Measurements from ENCODE around the gene CACNA1S.

The CACNA1S gene

DNA sequence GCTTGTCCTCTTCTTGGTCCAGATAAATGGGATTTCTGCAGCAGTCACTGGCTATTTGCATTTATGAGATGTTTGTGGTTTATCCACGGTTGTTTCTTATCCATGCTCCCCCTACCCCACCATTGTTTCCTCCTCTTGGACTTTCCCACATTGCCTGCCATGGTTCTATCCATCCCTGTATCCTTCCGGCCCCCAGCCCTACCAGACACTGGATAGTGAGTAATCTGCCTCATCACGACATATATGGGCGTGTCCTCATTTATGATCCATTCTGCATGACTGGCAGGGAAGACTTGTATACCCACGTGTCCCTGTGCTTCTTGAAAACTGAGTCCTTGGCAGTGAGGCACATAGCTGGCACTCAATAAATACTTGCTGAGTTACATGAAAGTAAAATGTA is 40.1 kb downstream of the CACNA1S start:
- Histone ChIP-seq H3K4me3 (ENCODE audit: low read depth in 1 of 2, low read length in 2 of 2) (no peak overlapping the region), H3K36me3 (ENCODE audit: insufficient read depth, low read length) (no peaks in the 10 kb centered on the region), H3K27me3 (ENCODE audit: control insufficient read depth in 1 of 2, insufficient read depth in 2 of 2, low read length in 2 of 2) (no peaks in the 10 kb centered on the region), H3K27ac (ENCODE audit: low read depth, low read length) (no peak overlapping the region), H3K4me1 (ENCODE audit: insufficient read depth, low read length) (no peaks in the 10 kb centered on the region), H3K9ac (ENCODE audit: low read length) (no peak overlapping the region), H3K9me3 (ENCODE audit: low read length) (no peaks in the 10 kb centered on the region)

DNA sequence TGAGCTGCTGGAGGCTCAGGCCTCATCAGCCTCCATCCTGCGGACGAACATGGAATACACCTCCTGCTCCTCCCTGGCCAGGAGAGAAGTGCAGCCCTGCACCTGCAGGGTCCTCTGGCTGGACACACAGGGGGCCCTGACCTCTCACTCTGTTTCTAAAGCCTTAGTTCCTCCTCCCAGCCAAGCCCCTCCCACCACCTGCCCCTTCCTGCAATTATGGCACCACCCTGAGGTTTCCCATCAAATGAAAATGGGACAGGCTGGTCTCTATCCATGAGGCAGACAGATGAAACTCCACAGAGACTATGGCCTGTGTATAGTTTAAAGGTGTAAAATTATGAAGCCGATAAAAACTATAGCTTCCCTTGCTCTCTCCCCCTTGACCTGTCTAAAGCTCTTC is 42.6 kb downstream of the CACNA1S start:
- Histone ChIP-seq H3K27me3 (ENCODE audit: control insufficient read depth in 1 of 2, insufficient read depth in 2 of 2, low read length in 2 of 2) (no peaks in the 10 kb centered on the region), H3K36me3 (ENCODE audit: insufficient read depth, low read length) (no peaks in the 10 kb centered on the region), H3K9me3 (ENCODE audit: low read length) (no peaks in the 10 kb centered on the region), H3K27ac (ENCODE audit: low read depth, low read length) (no peak overlapping the region), H3K4me1 (ENCODE audit: insufficient read depth, low read length) (no peaks in the 10 kb centered on the region), H3K4me3 (ENCODE audit: low read depth in 1 of 2, low read length in 2 of 2) (no peak overlapping the region), H3K9ac (ENCODE audit: low read length) (no peak overlapping the region)

DNA sequence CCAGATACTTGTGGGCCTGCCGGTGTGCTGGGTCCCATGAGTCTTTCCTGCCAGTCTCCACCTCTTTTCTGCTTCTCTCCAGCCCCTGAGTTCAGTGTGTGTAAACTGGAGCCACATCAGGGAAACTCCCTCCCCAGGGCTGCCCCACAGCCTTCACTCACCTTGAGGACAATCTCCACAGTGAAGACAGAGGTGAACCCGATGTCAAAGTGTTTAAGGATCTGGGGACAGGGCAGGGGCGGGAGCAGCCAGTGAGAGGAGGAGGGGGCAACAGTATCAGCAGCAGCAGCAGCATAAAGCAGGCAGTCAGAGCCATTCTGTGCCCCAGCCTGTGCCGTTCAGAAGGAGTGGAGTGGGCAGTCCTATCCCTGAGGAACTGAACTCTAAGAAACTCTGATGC is 43.2 kb downstream of the CACNA1S start:
- no peaks in the 10 kb centered on the region for H3K4me1 ChIP-seq (ENCODE audit: insufficient read depth, low read length)
- no peak overlapping the region for H3K27ac ChIP-seq (ENCODE audit: low read depth, low read length)
- no peak overlapping the region for H3K4me3 ChIP-seq (ENCODE audit: low read depth in 1 of 2, low read length in 2 of 2)
- no peaks in the 10 kb centered on the region for H3K9me3 ChIP-seq (ENCODE audit: low read length)
- H3K9ac ChIP-seq (ENCODE audit: low read length), result no peak overlapping the region
- H3K27me3 ChIP-seq (ENCODE audit: control insufficient read depth in 1 of 2, insufficient read depth in 2 of 2, low read length in 2 of 2), result no peaks in the 10 kb centered on the region
- H3K36me3 ChIP-seq (ENCODE audit: insufficient read depth, low read length), result no peaks in the 10 kb centered on the region

DNA sequence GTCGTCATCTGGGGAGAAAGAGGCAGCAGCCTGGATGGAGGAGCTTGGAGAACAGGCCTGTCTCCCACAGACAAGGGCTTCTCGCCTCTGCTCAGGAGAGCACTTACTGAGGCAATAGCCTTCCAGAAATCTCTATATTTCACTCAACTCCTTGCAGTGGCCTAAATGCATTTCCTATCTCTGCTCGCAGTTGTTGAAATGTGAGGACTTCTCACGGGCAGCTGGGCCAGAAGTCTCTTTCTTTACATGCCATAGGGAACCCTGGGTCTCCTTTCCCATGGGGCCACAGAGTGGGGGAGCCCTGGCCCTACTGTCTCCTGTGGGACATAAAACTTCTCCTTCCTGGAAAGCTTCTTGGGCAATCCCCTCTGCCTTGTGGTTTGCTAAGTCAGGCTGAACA is 45.2 kb downstream of the CACNA1S start:
- H3K9ac ChIP-seq (ENCODE audit: low read length), result no peak overlapping the region
- H3K27me3 ChIP-seq (ENCODE audit: control insufficient read depth in 1 of 2, insufficient read depth in 2 of 2, low read length in 2 of 2), result no peaks in the 10 kb centered on the region
- no peak overlapping the region for H3K27ac ChIP-seq (ENCODE audit: low read depth, low read length)
- H3K9me3 ChIP-seq (ENCODE audit: low read length), result no peaks in the 10 kb centered on the region
- H3K4me3 ChIP-seq (ENCODE audit: low read depth in 1 of 2, low read length in 2 of 2), result no peak overlapping the region
- no peaks in the 10 kb centered on the region for H3K36me3 ChIP-seq (ENCODE audit: insufficient read depth, low read length)
- no peaks in the 10 kb centered on the region for H3K4me1 ChIP-seq (ENCODE audit: insufficient read depth, low read length)

DNA sequence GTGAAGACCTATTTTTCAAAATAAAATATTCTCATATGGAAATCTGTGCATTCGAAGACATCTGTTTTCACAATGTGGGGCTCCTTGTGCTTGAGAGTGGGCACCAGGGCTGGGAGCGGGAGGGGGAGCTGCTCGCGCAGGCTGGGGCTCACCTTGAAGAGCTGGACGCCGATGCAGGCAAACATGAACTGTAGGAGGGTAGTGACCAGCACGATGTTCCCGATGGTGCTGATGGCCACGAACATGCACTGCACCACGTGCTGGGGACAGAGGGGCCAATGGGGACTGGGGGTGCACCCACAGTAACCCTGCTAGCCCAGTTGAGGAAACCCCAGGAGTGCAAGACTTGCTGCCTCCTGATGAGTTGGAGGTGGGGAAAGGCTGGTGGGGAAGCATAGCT is 46.5 kb downstream of the CACNA1S start:
- no peak overlapping the region for H3K27ac ChIP-seq (ENCODE audit: low read depth, low read length)
- H3K36me3 ChIP-seq (ENCODE audit: insufficient read depth, low read length), result no peaks in the 10 kb centered on the region
- no peaks in the 10 kb centered on the region for H3K27me3 ChIP-seq (ENCODE audit: control insufficient read depth in 1 of 2, insufficient read depth in 2 of 2, low read length in 2 of 2)
- no peak overlapping the region for H3K4me3 ChIP-seq (ENCODE audit: low read depth in 1 of 2, low read length in 2 of 2)
- H3K9me3 ChIP-seq (ENCODE audit: low read length), result no peaks in the 10 kb centered on the region
- peaks cover 6% of the 10 kb centered on the region for H3K4me1 ChIP-seq (ENCODE audit: insufficient read depth, low read length)
- no peak overlapping the region for H3K9ac ChIP-seq (ENCODE audit: low read length)

DNA sequence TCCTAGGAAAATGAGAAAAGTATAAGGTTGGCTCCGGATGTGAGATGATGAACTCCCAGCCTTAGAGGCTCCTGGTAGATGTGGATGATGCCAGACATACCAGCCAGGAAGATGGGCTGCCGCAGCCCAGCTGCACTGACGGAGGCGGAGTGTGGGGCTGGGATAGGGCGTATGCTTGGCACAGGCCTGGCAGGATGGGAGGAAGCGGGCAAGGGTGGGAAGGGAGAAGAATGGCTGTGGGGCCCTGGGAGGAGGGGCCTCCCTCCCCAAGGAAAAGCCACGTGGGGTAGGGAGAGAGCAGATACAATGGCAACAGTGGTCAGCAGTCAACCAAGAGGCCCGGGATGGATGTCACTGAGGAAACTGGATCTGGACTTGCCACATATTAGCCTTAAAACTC is 47.4 kb downstream of the CACNA1S start:
- Histone ChIP-seq H3K4me1 (ENCODE audit: insufficient read depth, low read length) (peaks cover 15% of the 10 kb centered on the region), H3K9me3 (ENCODE audit: low read length) (no peaks in the 10 kb centered on the region), H3K27ac (ENCODE audit: low read depth, low read length) (no peak overlapping the region), H3K4me3 (ENCODE audit: low read depth in 1 of 2, low read length in 2 of 2) (no peak overlapping the region), H3K9ac (ENCODE audit: low read length) (no peak overlapping the region), H3K27me3 (ENCODE audit: control insufficient read depth in 1 of 2, insufficient read depth in 2 of 2, low read length in 2 of 2) (no peaks in the 10 kb centered on the region), H3K36me3 (ENCODE audit: insufficient read depth, low read length) (no peaks in the 10 kb centered on the region)

DNA sequence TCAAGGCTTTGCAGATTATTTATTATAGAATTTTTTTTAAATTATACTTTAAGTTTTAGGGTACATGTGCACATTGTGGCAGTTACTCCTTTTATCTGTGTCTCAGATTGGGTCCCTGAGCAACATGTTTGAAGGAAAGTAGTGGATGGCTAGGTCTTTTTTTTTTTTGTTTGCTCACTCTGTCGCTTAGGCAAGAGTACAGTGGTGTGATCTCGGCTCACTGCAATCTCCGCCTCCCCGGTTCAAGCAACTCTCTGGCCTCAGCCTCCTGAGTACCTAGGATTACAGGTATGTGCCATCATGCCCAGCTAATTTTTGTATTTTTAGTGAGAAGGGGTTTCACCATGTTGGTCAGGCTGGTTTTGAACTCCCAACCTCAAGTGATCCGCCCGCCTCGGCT is 49.1 kb downstream of the CACNA1S start:
- Histone ChIP-seq H3K4me1 (ENCODE audit: insufficient read depth, low read length) (peaks cover 16% of the 10 kb centered on the region), H3K27ac (ENCODE audit: low read depth, low read length) (no peak overlapping the region), H3K9me3 (ENCODE audit: low read length) (no peaks in the 10 kb centered on the region), H3K4me3 (ENCODE audit: low read depth in 1 of 2, low read length in 2 of 2) (no peak overlapping the region), H3K9ac (ENCODE audit: low read length) (no peak overlapping the region), H3K36me3 (ENCODE audit: insufficient read depth, low read length) (no peaks in the 10 kb centered on the region), H3K27me3 (ENCODE audit: control insufficient read depth in 1 of 2, insufficient read depth in 2 of 2, low read length in 2 of 2) (no peaks in the 10 kb centered on the region)

DNA sequence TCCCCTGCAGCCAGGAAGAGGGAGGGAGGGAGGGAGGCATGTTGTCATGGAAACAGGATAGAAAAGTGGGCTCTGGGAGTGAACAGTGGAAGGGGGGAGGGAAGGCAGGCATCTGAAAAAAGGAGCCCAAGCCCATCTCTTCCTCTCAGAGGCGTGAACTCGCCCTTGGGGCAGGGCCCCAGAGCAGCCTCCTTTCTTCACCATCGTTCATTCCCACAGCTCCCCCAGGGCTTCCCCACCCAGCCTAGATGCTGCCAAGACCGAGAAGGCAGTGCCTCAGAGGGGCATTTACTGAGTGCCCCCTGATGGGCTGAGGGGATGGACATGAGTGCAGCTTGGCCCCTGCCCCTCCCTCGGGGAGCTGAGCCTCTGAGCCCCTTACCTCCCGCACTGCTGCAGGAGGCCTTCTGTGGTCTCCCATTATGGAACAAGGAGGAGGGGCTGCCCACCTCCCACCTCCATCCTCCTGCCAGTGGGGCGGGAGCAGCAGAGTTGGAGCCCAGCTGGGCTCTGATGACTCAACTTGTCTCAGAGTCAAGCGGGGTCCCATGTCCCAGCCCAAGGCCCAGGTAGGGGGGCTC is 49.6 kb downstream of the CACNA1S start:
- no peaks in the 10 kb centered on the region for H3K27me3 ChIP-seq (ENCODE audit: control insufficient read depth in 1 of 2, insufficient read depth in 2 of 2, low read length in 2 of 2)
- H3K36me3 ChIP-seq (ENCODE audit: insufficient read depth, low read length), result no peaks in the 10 kb centered on the region
- H3K9ac ChIP-seq (ENCODE audit: low read length), result no peak overlapping the region
- no peak overlapping the region for H3K27ac ChIP-seq (ENCODE audit: low read depth, low read length)
- H3K9me3 ChIP-seq (ENCODE audit: low read length), result no peaks in the 10 kb centered on the region
- H3K4me3 ChIP-seq (ENCODE audit: low read depth in 1 of 2, low read length in 2 of 2), result no peak overlapping the region
- peaks cover 16% of the 10 kb centered on the region for H3K4me1 ChIP-seq (ENCODE audit: insufficient read depth, low read length)

DNA sequence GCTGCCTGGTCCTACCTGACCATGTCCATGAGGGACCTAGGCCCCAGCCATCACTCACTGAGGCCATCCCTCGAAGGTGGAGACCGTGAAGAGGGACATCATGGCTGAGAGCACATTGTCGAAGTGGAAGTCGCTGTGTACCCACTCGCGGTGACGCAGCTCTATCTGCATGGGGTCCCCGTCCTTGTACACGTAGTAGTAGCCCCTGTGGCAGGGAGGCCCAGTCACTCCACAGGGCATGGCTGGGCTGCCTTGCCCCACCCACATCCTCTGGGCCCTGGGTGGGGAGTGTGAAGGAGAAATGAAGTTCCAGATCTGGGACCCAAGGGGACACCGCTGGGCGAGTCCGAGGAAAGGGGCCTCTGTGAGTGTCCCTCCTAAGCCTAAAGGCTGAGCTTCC is 50.3 kb downstream of the CACNA1S start:
- Histone ChIP-seq H3K4me3 (ENCODE audit: low read depth in 1 of 2, low read length in 2 of 2) (no peak overlapping the region), H3K27ac (ENCODE audit: low read depth, low read length) (no peak overlapping the region), H3K9ac (ENCODE audit: low read length) (no peak overlapping the region), H3K4me1 (ENCODE audit: insufficient read depth, low read length) (peaks cover 21% of the 10 kb centered on the region), H3K36me3 (ENCODE audit: insufficient read depth, low read length) (no peaks in the 10 kb centered on the region), H3K9me3 (ENCODE audit: low read length) (no peaks in the 10 kb centered on the region), H3K27me3 (ENCODE audit: control insufficient read depth in 1 of 2, insufficient read depth in 2 of 2, low read length in 2 of 2) (no peaks in the 10 kb centered on the region)

DNA sequence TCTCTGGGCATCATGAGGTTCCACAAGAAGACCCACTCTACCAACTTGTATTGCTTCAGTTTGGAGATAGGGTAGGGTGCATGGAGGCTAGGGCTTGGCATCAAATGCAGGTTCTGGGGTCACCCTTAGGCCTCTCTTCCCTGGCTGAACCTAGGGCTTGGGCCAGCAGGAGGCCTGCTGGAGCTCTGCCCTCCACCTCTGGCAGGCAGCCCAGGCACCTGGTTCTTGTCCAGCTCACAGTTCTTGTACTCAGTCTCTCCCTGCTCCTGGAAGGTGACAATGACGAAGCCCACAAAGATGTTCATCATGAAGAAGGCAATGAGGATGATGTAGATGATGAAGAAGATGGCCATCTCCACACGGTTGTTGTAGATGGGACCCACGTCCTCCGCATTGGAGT is 51.2 kb downstream of the CACNA1S start:
- no peaks in the 10 kb centered on the region for H3K36me3 ChIP-seq (ENCODE audit: insufficient read depth, low read length)
- no peak overlapping the region for H3K9ac ChIP-seq (ENCODE audit: low read length)

DNA sequence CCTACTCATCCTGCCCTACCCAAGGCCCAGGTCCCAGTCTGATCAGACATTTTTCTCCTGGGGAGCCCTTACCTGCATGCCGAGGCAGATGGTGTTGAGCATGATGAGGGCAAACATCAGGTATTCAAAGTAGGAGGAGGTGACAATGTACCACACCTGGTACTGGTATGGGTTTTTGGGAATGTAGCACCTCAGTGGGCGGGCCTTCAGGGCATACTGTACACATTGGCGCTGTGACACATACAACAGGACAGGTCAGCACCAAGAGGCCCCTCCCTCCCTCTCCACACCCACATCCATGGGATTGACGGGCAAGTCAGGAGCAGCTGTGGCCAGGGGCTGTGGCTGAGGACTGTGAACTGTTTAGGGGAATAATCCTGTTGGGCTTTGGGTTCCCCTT is 51.6 kb downstream of the CACNA1S start:
- Histone ChIP-seq H3K27ac (ENCODE audit: low read depth, low read length) (no peak overlapping the region), H3K9ac (ENCODE audit: low read length) (no peak overlapping the region), H3K4me1 (ENCODE audit: insufficient read depth, low read length) (peaks cover 34% of the 10 kb centered on the region), H3K9me3 (ENCODE audit: low read length) (no peaks in the 10 kb centered on the region), H3K36me3 (ENCODE audit: insufficient read depth, low read length) (no peaks in the 10 kb centered on the region), H3K4me3 (ENCODE audit: low read depth in 1 of 2, low read length in 2 of 2) (no peak overlapping the region), H3K27me3 (ENCODE audit: control insufficient read depth in 1 of 2, insufficient read depth in 2 of 2, low read length in 2 of 2) (no peaks in the 10 kb centered on the region)

More for the DNA sequence above, 51.2 kb downstream of the CACNA1S start:
- no peaks in the 10 kb centered on the region for H3K9me3 ChIP-seq (ENCODE audit: low read length)
- H3K4me1 ChIP-seq (ENCODE audit: insufficient read depth, low read length), result peaks cover 29% of the 10 kb centered on the region
- H3K27ac ChIP-seq (ENCODE audit: low read depth, low read length), result no peak overlapping the region
- H3K27me3 ChIP-seq (ENCODE audit: control insufficient read depth in 1 of 2, insufficient read depth in 2 of 2, low read length in 2 of 2), result no peaks in the 10 kb centered on the region
- no peak overlapping the region for H3K4me3 ChIP-seq (ENCODE audit: low read depth in 1 of 2, low read length in 2 of 2)

DNA sequence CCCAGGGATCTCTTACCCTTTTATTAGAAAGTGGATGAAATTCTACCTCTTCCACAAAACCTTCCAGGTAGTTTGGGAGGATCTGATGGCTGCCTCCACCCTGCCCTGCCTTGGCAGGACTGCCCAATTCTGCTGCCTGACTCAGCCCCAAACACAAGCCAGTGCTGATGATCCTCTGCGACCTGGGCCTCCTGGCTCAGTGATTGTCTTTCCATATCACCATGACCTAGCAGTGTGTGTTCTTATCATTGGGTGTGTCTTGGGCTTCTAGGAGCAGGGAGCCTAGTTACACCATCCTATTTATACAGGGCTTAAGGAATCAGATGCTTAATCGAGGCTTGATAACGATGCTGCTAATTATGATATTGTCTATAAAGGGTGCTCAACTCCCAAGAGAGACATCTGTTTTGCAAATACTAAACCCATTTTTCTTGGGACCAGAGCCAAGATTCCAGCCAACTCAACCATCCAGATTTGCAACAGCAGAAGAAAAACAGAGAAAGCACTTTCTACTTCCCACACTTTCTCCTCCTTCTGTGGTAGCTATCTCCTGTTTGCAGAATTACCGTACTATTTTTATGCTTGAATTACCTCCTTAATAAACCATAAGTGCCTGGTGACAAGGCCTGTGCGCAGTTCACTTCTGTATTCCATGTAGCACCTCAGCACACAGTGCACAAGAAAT is 52.2 kb downstream of the CACNA1S start:
- peaks cover 40% of the 10 kb centered on the region for H3K4me1 ChIP-seq (ENCODE audit: insufficient read depth, low read length)
- no peak overlapping the region for H3K4me3 ChIP-seq (ENCODE audit: low read depth in 1 of 2, low read length in 2 of 2)
- no peak overlapping the region for H3K9ac ChIP-seq (ENCODE audit: low read length)
- no peaks in the 10 kb centered on the region for H3K9me3 ChIP-seq (ENCODE audit: low read length)
- no peaks in the 10 kb centered on the region for H3K27me3 ChIP-seq (ENCODE audit: control insufficient read depth in 1 of 2, insufficient read depth in 2 of 2, low read length in 2 of 2)
- H3K27ac ChIP-seq (ENCODE audit: low read depth, low read length), result no peak overlapping the region
- H3K36me3 ChIP-seq (ENCODE audit: insufficient read depth, low read length), result no peaks in the 10 kb centered on the region
